Osteoblast (primary cell): ENCODE data around the gene SMG9. TPM values are rescaled to one million over a fixed set of nuclear protein-coding genes. Genes with fewer than 3 reads are reported as not detected.

Source experiments
- DNase-seq: peaks from one replicate; pipeline ENCODE4 v3.0.0; 2011; ENCODE audit warnings: low spot score, mixed read lengths; ENCODE audit not compliant: insufficient read length; ENCODE audit errors: missing footprints
- H2AFZ ChIP-seq: 2 replicates; pipeline ENCODE4 v1.6.0; 2011; ENCODE audit warnings: mild to moderate bottlenecking, low read length
- H3K27ac ChIP-seq: 2 replicates; pipeline ENCODE4 v1.5.1; 2011; ENCODE audit warnings: mild to moderate bottlenecking, low read depth, low read length, moderate library complexity
- H3K27me3 ChIP-seq: 2 replicates; pipeline ENCODE4 v1.6.0; 2012; ENCODE audit warnings: mild to moderate bottlenecking, control low read depth, inconsistent platforms, low read length, moderate library complexity; ENCODE audit not compliant: insufficient read depth
- H3K36me3 ChIP-seq: 2 replicates; pipeline ENCODE4 v1.5.1; 2011; ENCODE audit warnings: mild to moderate bottlenecking, low read length, control low read depth, moderate library complexity; ENCODE audit not compliant: insufficient read depth
- H3K4me1 ChIP-seq: 2 replicates; pipeline ENCODE4 v1.5.1; 2011; ENCODE audit warnings: mild to moderate bottlenecking, low read length, control low read depth, moderate library complexity; ENCODE audit not compliant: insufficient read depth
- H3K4me2 ChIP-seq: 2 replicates; pipeline ENCODE4 v1.6.0; 2011; ENCODE audit warnings: mild to moderate bottlenecking, low read length; ENCODE audit not compliant: insufficient read depth
- H3K4me3 ChIP-seq: fragments of 200-600 bp; sonication (generic); 3 replicates; pipeline ENCODE4 v1.5.1; 2012; ENCODE audit warnings: mild to moderate bottlenecking, low read length, inconsistent platforms; ENCODE audit not compliant: insufficient read depth
- H3K79me2 ChIP-seq: 2 replicates; pipeline ENCODE4 v1.6.0; 2012; ENCODE audit warnings: mild to moderate bottlenecking, low read length, control low read depth, inconsistent platforms; ENCODE audit not compliant: insufficient read depth
- H3K9me3 ChIP-seq: 2 replicates; pipeline ENCODE4 v1.5.1; 2011; ENCODE audit warnings: low read depth, low read length, control low read depth
- H4K20me1 ChIP-seq: 2 replicates; pipeline ENCODE4 v1.6.0; 2012; ENCODE audit warnings: mild to moderate bottlenecking, low read length, control low read depth; ENCODE audit not compliant: insufficient read depth
- total RNA-seq: library from RNA; depleted of rRNA; stranded (reverse); fragments of >200 nt; gene quantifications from 2 replicates; pipeline ENCODE4 v1.2.3, GENCODE V29; 2012
- TF ChIP-seq, protein P1 (sequence below): IDR thresholded peaks from 2 replicates; pipeline ENCODE4 v1.5.1; 2011; ENCODE audit warnings: mild to moderate bottlenecking, low read depth, low read length, moderate library complexity; ENCODE audit errors: extremely low read depth

Gene SMG9
- 14.5 and 17.4 TPM in 2 replicates for total RNA-seq

- Histone ChIP-seq H3K4me1 (peaks cover 71% of the 10 kb centered on the region), H4K20me1 (peaks cover 6% of the 10 kb centered on the region), H3K27ac (peak within 1 kb of the TSS; percentile 99), H3K4me2 (peak within 1 kb of the TSS; percentile 98), H3K27me3 (no peaks in the 10 kb centered on the region), H3K79me2 (peaks cover 29% of the 10 kb centered on the region), H3K4me3 (peak within 1 kb of the TSS; percentile 87), H3K36me3 (peaks cover 10% of the 10 kb centered on the region), H2AFZ (peak within 1 kb of the TSS; percentile 89), H3K9me3 (no peaks in the 10 kb centered on the region)
- peak; percentile 97 for DNase-seq
- TF ChIP-seq, protein P1, sequence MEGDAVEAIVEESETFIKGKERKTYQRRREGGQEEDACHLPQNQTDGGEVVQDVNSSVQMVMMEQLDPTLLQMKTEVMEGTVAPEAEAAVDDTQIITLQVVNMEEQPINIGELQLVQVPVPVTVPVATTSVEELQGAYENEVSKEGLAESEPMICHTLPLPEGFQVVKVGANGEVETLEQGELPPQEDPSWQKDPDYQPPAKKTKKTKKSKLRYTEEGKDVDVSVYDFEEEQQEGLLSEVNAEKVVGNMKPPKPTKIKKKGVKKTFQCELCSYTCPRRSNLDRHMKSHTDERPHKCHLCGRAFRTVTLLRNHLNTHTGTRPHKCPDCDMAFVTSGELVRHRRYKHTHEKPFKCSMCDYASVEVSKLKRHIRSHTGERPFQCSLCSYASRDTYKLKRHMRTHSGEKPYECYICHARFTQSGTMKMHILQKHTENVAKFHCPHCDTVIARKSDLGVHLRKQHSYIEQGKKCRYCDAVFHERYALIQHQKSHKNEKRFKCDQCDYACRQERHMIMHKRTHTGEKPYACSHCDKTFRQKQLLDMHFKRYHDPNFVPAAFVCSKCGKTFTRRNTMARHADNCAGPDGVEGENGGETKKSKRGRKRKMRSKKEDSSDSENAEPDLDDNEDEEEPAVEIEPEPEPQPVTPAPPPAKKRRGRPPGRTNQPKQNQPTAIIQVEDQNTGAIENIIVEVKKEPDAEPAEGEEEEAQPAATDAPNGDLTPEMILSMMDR: no peak
These were observed at the start of gene SMG9 for GRCh38 chr19:43754503-43755255. Gene SMG9, minus strand, starts transcription at chr19:43754962. Its CDS starts 4,221 bp downstream, at chr19:43750741.

- Histone ChIP-seq H3K27me3 (peaks cover 22% of the 10 kb centered on the region), H4K20me1 (no peaks in the 10 kb centered on the region), H3K27ac (no peak overlapping the region), H3K4me1 (no peaks in the 10 kb centered on the region), H3K4me3 (no peak overlapping the region), H3K36me3 (no peaks in the 10 kb centered on the region), H3K9me3 (no peaks in the 10 kb centered on the region), H2AFZ (no peak overlapping the region), H3K4me2 (no peak overlapping the region), H3K79me2 (no peaks in the 10 kb centered on the region)
- TF ChIP-seq, protein P1: no peak
- no peak for DNase-seq
These were observed 49.7 kb upstream of the SMG9 start for GRCh38 chr19:43804432-43804831.

GRCh38 chr19:43802216-43802951 lies 47.6 kb upstream of the SMG9 start, which contains the start of gene LYPD5:
Gene LYPD5, minus strand, starts transcription at chr19:43802447. Its CDS starts 67 bp downstream, at chr19:43802380.
- Histone ChIP-seq H4K20me1 (no peaks in the 10 kb centered on the region), H3K4me2 (no peak within 1 kb of the TSS), H3K4me3 (no peak within 1 kb of the TSS), H3K79me2 (no peaks in the 10 kb centered on the region), H3K36me3 (no peaks in the 10 kb centered on the region), H3K27ac (no peak within 1 kb of the TSS), H3K27me3 (peaks cover 30% of the 10 kb centered on the region), H3K9me3 (no peaks in the 10 kb centered on the region), H2AFZ (no peak within 1 kb of the TSS), H3K4me1 (no peaks in the 10 kb centered on the region)
- TF ChIP-seq, protein P1: no peak
- no peak for DNase-seq
